ENCODE data around the gene CD109. TPM values are rescaled to one million over a fixed set of nuclear protein-coding genes. Genes with fewer than 3 reads are reported as not detected.
"Not testable (repeated sequence)": the region's sequence is repeated elsewhere in the genome, so short reads cannot be mapped to it uniquely, and the experiment has no call there.

CD109 gene
- total and polyA plus RNA-seq, 7 experiments from 2014 or later = 0.20 to 12.3 (median 0.64) TPM

- H3K36me3 Mint-ChIP-seq = peaks cover 0 to 9% (median 3%) of the 10 kb centered on the region in 5 donors
- peaks cover 0 to 18% (median 6%) of the 10 kb centered on the region in 5 donors for H3K27me3 Mint-ChIP-seq
- no peak overlapping the region for H3K27ac Mint-ChIP-seq
- H3K9me3 Mint-ChIP-seq = peaks cover 0 to 22% (median 9%) of the 10 kb centered on the region in 11 donors
- no peaks in the 10 kb centered on the region for H3K4me1 ChIP-seq (ENCODE audit: control insufficient read depth in 2 of 2, insufficient read depth in 2 of 2, low read length in 2 of 2)
- CTCF ChIA-PET = no interaction called here
- no peak for ATAC-seq
- intact Hi-C loops (cut with micrococcal nuclease) = no loop called here
- no peak overlapping the region for H3K4me3 Mint-ChIP-seq
- H3K4me1 Mint-ChIP-seq = peaks cover 0 to 3% (median 0%) of the 10 kb centered on the region in 7 donors
- no peak overlapping the region for H3K4me3 ChIP-seq (ENCODE audit: low read length)
- no peak for DNase-seq
- H3K9me3 ChIP-seq (ENCODE audit: control insufficient read depth in 2 of 3, low read length in 3 of 3) = no peaks in the 10 kb centered on the region
- H3K27ac ChIP-seq (ENCODE audit: low read depth, low read length) = no peak overlapping the region
- H3K27me3 ChIP-seq (ENCODE audit: control insufficient read depth in 2 of 2, insufficient read depth in 2 of 2, low read length in 2 of 2) = no peaks in the 10 kb centered on the region
- POLR2A ChIA-PET = no interaction called here
- H3K36me3 ChIP-seq (ENCODE audit: control insufficient read depth in 2 of 3, insufficient read depth in 3 of 3, low read length in 3 of 3) = no peaks in the 10 kb centered on the region
Observed at GRCh38 chr6:73680289-73680918, 15.6 kb upstream of the CD109 start.

- Mint-ChIP-seq H3K9me3 (peaks cover 0 to 22% (median 9%) of the 10 kb centered on the region in 11 donors), H3K27me3 (peaks cover 0 to 42% (median 23%) of the 10 kb centered on the region in 5 donors)
- H3K4me1 Mint-ChIP-seq; H3K9me3 ChIP-seq (ENCODE audit: control insufficient read depth in 2 of 3, low read length in 3 of 3); H3K27me3 ChIP-seq (ENCODE audit: control insufficient read depth in 2 of 2, insufficient read depth in 2 of 2, low read length in 2 of 2); DNase-seq; H3K4me1 ChIP-seq (ENCODE audit: control insufficient read depth in 2 of 2, insufficient read depth in 2 of 2, low read length in 2 of 2); H3K27ac Mint-ChIP-seq; H3K36me3 Mint-ChIP-seq; H3K27ac ChIP-seq (ENCODE audit: low read depth, low read length); ATAC-seq; H3K4me3 ChIP-seq (ENCODE audit: low read length); H3K36me3 ChIP-seq (ENCODE audit: control insufficient read depth in 2 of 3, insufficient read depth in 3 of 3, low read length in 3 of 3); H3K4me3 Mint-ChIP-seq; intact Hi-C loops (cut with micrococcal nuclease); POLR2A ChIA-PET: not testable (repeated sequence)
- CTCF ChIA-PET = interaction anchor here (1.1 kb wide), 1 partner anchor 50 kb away, joined by 3 read pairs; no protein-coding TSS in a partner anchor
Observed at GRCh38 chr6:73683574-73683973, 12.4 kb upstream of the CD109 start.

GRCh38 chr6:73688351-73688750, 7.7 kb upstream of the CD109 start:
- Histone ChIP-seq H3K27ac (ENCODE audit: low read depth, low read length) (no peak overlapping the region), H3K36me3 (ENCODE audit: control insufficient read depth in 2 of 3, insufficient read depth in 3 of 3, low read length in 3 of 3) (no peaks in the 10 kb centered on the region), H3K9me3 (ENCODE audit: control insufficient read depth in 2 of 3, low read length in 3 of 3) (no peaks in the 10 kb centered on the region), H3K27me3 (ENCODE audit: control insufficient read depth in 2 of 2, insufficient read depth in 2 of 2, low read length in 2 of 2) (no peaks in the 10 kb centered on the region), H3K4me3 (ENCODE audit: low read length) (no peak overlapping the region), H3K4me1 (ENCODE audit: control insufficient read depth in 2 of 2, insufficient read depth in 2 of 2, low read length in 2 of 2) (no peaks in the 10 kb centered on the region)
- peaks cover 0 to 14% (median 5%) of the 10 kb centered on the region in 11 donors for H3K9me3 Mint-ChIP-seq
- intact Hi-C loops (cut with micrococcal nuclease) = no loop called here
- H3K27me3 Mint-ChIP-seq = peaks cover 20 to 45% (median 41%) of the 10 kb centered on the region in 5 donors
- CTCF ChIA-PET = no interaction called here
- DNase-seq (no peak), ATAC-seq (no peak)
- H3K4me1 Mint-ChIP-seq = peaks cover 0 to 3% (median 0%) of the 10 kb centered on the region in 7 donors
- POLR2A ChIA-PET = no interaction called here
- H3K4me3 Mint-ChIP-seq = no peak overlapping the region
- no peak overlapping the region for H3K27ac Mint-ChIP-seq
- peaks cover 0 to 6% (median 0%) of the 10 kb centered on the region in 5 donors for H3K36me3 Mint-ChIP-seq

GRCh38 chr6:73690056-73690455, 5.9 kb upstream of the CD109 start:
- no peak overlapping the region for H3K4me3 Mint-ChIP-seq
- peaks cover 0 to 12% (median 2%) of the 10 kb centered on the region in 7 donors for H3K4me1 Mint-ChIP-seq
- ChIA-PET POLR2A (no interaction called here), CTCF (no interaction called here)
- Histone ChIP-seq H3K4me1 (ENCODE audit: control insufficient read depth in 2 of 2, insufficient read depth in 2 of 2, low read length in 2 of 2) (no peaks in the 10 kb centered on the region), H3K4me3 (ENCODE audit: low read length) (no peak overlapping the region), H3K36me3 (ENCODE audit: control insufficient read depth in 2 of 3, insufficient read depth in 3 of 3, low read length in 3 of 3) (no peaks in the 10 kb centered on the region), H3K27ac (ENCODE audit: low read depth, low read length) (no peak overlapping the region), H3K27me3 (ENCODE audit: control insufficient read depth in 2 of 2, insufficient read depth in 2 of 2, low read length in 2 of 2) (no peaks in the 10 kb centered on the region), H3K9me3 (ENCODE audit: control insufficient read depth in 2 of 3, low read length in 3 of 3) (no peaks in the 10 kb centered on the region)
- ATAC-seq (no peak), DNase-seq (no peak)
- H3K9me3 Mint-ChIP-seq = peaks cover 0 to 7% (median 0%) of the 10 kb centered on the region in 11 donors
- H3K27ac Mint-ChIP-seq = no peak overlapping the region
- intact Hi-C loops (cut with micrococcal nuclease) = no loop called here
- peaks cover 20 to 45% (median 37%) of the 10 kb centered on the region in 5 donors for H3K27me3 Mint-ChIP-seq
- H3K36me3 Mint-ChIP-seq = peaks cover 0 to 4% (median 0%) of the 10 kb centered on the region in 5 donors

- H3K4me3 Mint-ChIP-seq = no peak overlapping the region
Observed at GRCh38 chr6:73691512-73691911, 4.5 kb upstream of the CD109 start.

GRCh38 chr6:73694711-73695411, 1.1 kb upstream of the CD109 start:
- H3K27me3 ChIP-seq (ENCODE audit: control insufficient read depth in 2 of 2, insufficient read depth in 2 of 2, low read length in 2 of 2) = no peaks in the 10 kb centered on the region
- Mint-ChIP-seq H3K27me3 (peaks cover 0 to 36% (median 27%) of the 10 kb centered on the region in 5 donors), H3K9me3 (peaks cover 0 to 7% (median 0%) of the 10 kb centered on the region in 11 donors), H3K4me1 (peaks cover 5 to 39% (median 25%) of the 10 kb centered on the region in 7 donors), H3K27ac (peak overlapping the region in 6 of 9 donors; percentile 43 to 94 (median 84)), H3K36me3 (peaks cover 0 to 15% (median 0%) of the 10 kb centered on the region in 5 donors), H3K4me3 (peak overlapping the region in 9 of 10 donors; percentile 84 to 94 (median 89))
- H3K36me3 ChIP-seq (ENCODE audit: control insufficient read depth in 2 of 3, insufficient read depth in 3 of 3, low read length in 3 of 3) = no peaks in the 10 kb centered on the region
- ATAC-seq = no peak
- no peaks in the 10 kb centered on the region for H3K9me3 ChIP-seq (ENCODE audit: control insufficient read depth in 2 of 3, low read length in 3 of 3)
- peak in 1 of 9 donors; percentile 31 for DNase-seq
- H3K4me3 ChIP-seq (ENCODE audit: low read length) = no peak overlapping the region
- ChIA-PET POLR2A (interaction anchor here (0.7 kb wide), 1 partner anchor 41 kb away, joined by 3 read pairs; the partner anchor contains the start of gene SLC17A5), CTCF (no interaction called here)
- intact Hi-C loops (cut with micrococcal nuclease) = loop anchor here (1.0 kb wide), 4 partner anchors 20 to 174 kb away; partner anchors contain the start of gene EEF1A1 (in 1 of the 2)
- H3K4me1 ChIP-seq (ENCODE audit: control insufficient read depth in 2 of 2, insufficient read depth in 2 of 2, low read length in 2 of 2) = peaks cover 0 to 6% of the 10 kb centered on the region in 2 donors
- no peak overlapping the region for H3K27ac ChIP-seq (ENCODE audit: low read depth, low read length)

More at GRCh38 chr6:73691512-73691911, 4.5 kb upstream of the CD109 start:
- Histone ChIP-seq H3K27ac (ENCODE audit: low read depth, low read length) (no peak overlapping the region), H3K4me3 (ENCODE audit: low read length) (no peak overlapping the region), H3K36me3 (ENCODE audit: control insufficient read depth in 2 of 3, insufficient read depth in 3 of 3, low read length in 3 of 3) (no peaks in the 10 kb centered on the region), H3K9me3 (ENCODE audit: control insufficient read depth in 2 of 3, low read length in 3 of 3) (no peaks in the 10 kb centered on the region), H3K27me3 (ENCODE audit: control insufficient read depth in 2 of 2, insufficient read depth in 2 of 2, low read length in 2 of 2) (no peaks in the 10 kb centered on the region), H3K4me1 (ENCODE audit: control insufficient read depth in 2 of 2, insufficient read depth in 2 of 2, low read length in 2 of 2) (no peaks in the 10 kb centered on the region)
- ATAC-seq (no peak), DNase-seq (no peak)
- Mint-ChIP-seq H3K27me3 (peaks cover 18 to 43% (median 30%) of the 10 kb centered on the region in 5 donors), H3K4me1 (peaks cover 2 to 18% (median 12%) of the 10 kb centered on the region in 7 donors), H3K9me3 (peaks cover 0 to 7% (median 0%) of the 10 kb centered on the region in 11 donors), H3K36me3 (peaks cover 0 to 4% (median 0%) of the 10 kb centered on the region in 5 donors), H3K27ac (no peak overlapping the region)
- CTCF ChIA-PET = interaction anchor here (0.6 to 1.3 kb wide), 2 partner anchors 35 to 1881 kb away, joined by 3 read pairs; no protein-coding TSS in a partner anchor
- intact Hi-C loops (cut with micrococcal nuclease) = no loop called here
- POLR2A ChIA-PET = no interaction called here

Measured in naive thymus-derived CD4-positive, alpha-beta T cell (primary cell).